HAP-1 (cell line): ENCODE data around the gene AKR1C2.
"Not testable (repeated sequence)": the region's sequence is repeated elsewhere in the genome, so short reads cannot be mapped to it uniquely, and the experiment has no call there.

Source experiments
- DNase-seq, 2 experiments: peaks; one replicate each; pipeline ENCODE4 v3.0.0-alpha.2; 2016 to 2020; ENCODE audit warnings: low spot score in 2 of 2
- H3K27me3 ChIP-seq: fragments of 250-450 bp; sonication (Bioruptor Pico); 2 replicates; pipeline ENCODE4 v1.5.1; 2020; ENCODE audit warnings: low read depth, mild to moderate bottlenecking, moderate library complexity
- H3K36me3 ChIP-seq: fragments of 250-450 bp; sonication (Bioruptor Pico); replicated peaks from 2 replicates; pipeline ENCODE4 v1.5.1; 2020; ENCODE audit warnings: mild to moderate bottlenecking
- H3K4me1 ChIP-seq: fragments of 250-450 bp; sonication (Bioruptor Pico); 2 replicates; pipeline ENCODE4 v1.5.1; 2020; ENCODE audit warnings: mild to moderate bottlenecking
- H3K4me3 ChIP-seq: fragments of 250-450 bp; sonication (Bioruptor Pico); 2 replicates; pipeline ENCODE4 v1.5.1; 2020; ENCODE audit warnings: mild to moderate bottlenecking, moderate library complexity
- H3K9me3 ChIP-seq: fragments of 250-450 bp; sonication (Bioruptor Pico); 2 replicates; pipeline ENCODE4 v1.5.1; 2020; ENCODE audit warnings: mild to moderate bottlenecking, moderate library complexity
- in situ Hi-C: fragments of 300-500 bp; cut with MboI; formaldehyde crosslinking; loops from 3 replicates; pipeline ENCODE4 v1.14.3; 2020; ENCODE audit warnings: low sequenced_read_pairs, inconsistent platforms, mixed read lengths

AKR1C2 gene

GRCh38 chr10:4990217-4990616, 13.4 kb downstream of the AKR1C2 start:
- Histone ChIP-seq H3K9me3 (no peaks in the 10 kb centered on the region), H3K27me3 (no peaks in the 10 kb centered on the region), H3K36me3 (no peaks in the 10 kb centered on the region), H3K4me1 (no peaks in the 10 kb centered on the region), H3K4me3 (no peak overlapping the region)
- DNase-seq, result no peak
- in situ Hi-C loops, result no loop called here

- H3K4me1 ChIP-seq, H3K9me3 ChIP-seq, DNase-seq, H3K27me3 ChIP-seq, H3K36me3 ChIP-seq, H3K4me3 ChIP-seq: not testable (repeated sequence)
- in situ Hi-C loops, result loop anchor here (10.0 kb wide), 1 partner anchor 143 kb away; no protein-coding TSS in a partner anchor
Observed at GRCh38 chr10:4988000-4988641, 15.5 kb downstream of the AKR1C2 start.

GRCh38 chr10:4984971-4985594, 18.6 kb downstream of the AKR1C2 start:
- no peak for DNase-seq
- in situ Hi-C loops, result loop anchor here (10.0 kb wide), 1 partner anchor 140 kb away; no protein-coding TSS in a partner anchor
- H3K4me1 ChIP-seq, result peaks cover 5% of the 10 kb centered on the region
- H3K36me3 ChIP-seq, result no peaks in the 10 kb centered on the region
- H3K27me3 ChIP-seq, result no peaks in the 10 kb centered on the region
- H3K4me3 ChIP-seq, result no peak overlapping the region
- H3K9me3 ChIP-seq, result no peaks in the 10 kb centered on the region

- in situ Hi-C loops, result loop anchor here (10.0 kb wide), 1 partner anchor 139 kb away; no protein-coding TSS in a partner anchor
- DNase-seq, result no peak
- Histone ChIP-seq H3K4me1 (peaks cover 5% of the 10 kb centered on the region), H3K27me3 (no peaks in the 10 kb centered on the region), H3K4me3 (no peak overlapping the region), H3K9me3 (no peaks in the 10 kb centered on the region), H3K36me3 (no peaks in the 10 kb centered on the region)
Observed at GRCh38 chr10:4984223-4984622, 19.4 kb downstream of the AKR1C2 start.

- DNase-seq, result no peak
- H3K4me3 ChIP-seq, result no peak overlapping the region
- H3K36me3 ChIP-seq, result no peaks in the 10 kb centered on the region
- no peaks in the 10 kb centered on the region for H3K9me3 ChIP-seq
- in situ Hi-C loops, result loop anchor here (10.0 kb wide), 1 partner anchor 139 kb away; no protein-coding TSS in a partner anchor
- peaks cover 5% of the 10 kb centered on the region for H3K4me1 ChIP-seq
- H3K27me3 ChIP-seq, result no peaks in the 10 kb centered on the region
Observed at GRCh38 chr10:4983615-4984216, 19.9 kb downstream of the AKR1C2 start.

GRCh38 chr10:4982764-4983226, 20.9 kb downstream of the AKR1C2 start:
- H3K4me1 ChIP-seq, result peaks cover 5% of the 10 kb centered on the region
- H3K27me3 ChIP-seq, result no peaks in the 10 kb centered on the region
- in situ Hi-C loops, result loop anchor here (10.0 kb wide), 1 partner anchor 138 kb away; no protein-coding TSS in a partner anchor

GRCh38 chr10:4981722-4982471, 21.8 kb downstream of the AKR1C2 start:
- Histone ChIP-seq H3K36me3 (no peaks in the 10 kb centered on the region), H3K9me3 (no peaks in the 10 kb centered on the region), H3K27me3 (no peaks in the 10 kb centered on the region), H3K4me3 (no peak overlapping the region), H3K4me1 (peaks cover 5% of the 10 kb centered on the region)
- DNase-seq, result peak; percentile 65 to 70
- in situ Hi-C loops, result loop anchor here (10.0 kb wide), 1 partner anchor 137 kb away; no protein-coding TSS in a partner anchor

More at GRCh38 chr10:4982764-4983226, 20.9 kb downstream of the AKR1C2 start:
- Histone ChIP-seq H3K9me3 (no peaks in the 10 kb centered on the region), H3K36me3 (no peaks in the 10 kb centered on the region), H3K4me3 (no peak overlapping the region)
- DNase-seq, result no peak

- no peaks in the 10 kb centered on the region for H3K36me3 ChIP-seq
- in situ Hi-C loops, result loop anchor here (10.0 kb wide), 1 partner anchor 136 kb away; no protein-coding TSS in a partner anchor
- no peaks in the 10 kb centered on the region for H3K9me3 ChIP-seq
Observed at GRCh38 chr10:4980793-4981192, 22.9 kb downstream of the AKR1C2 start.

GRCh38 chr10:4978870-4979269, 24.8 kb downstream of the AKR1C2 start:
- Histone ChIP-seq H3K4me1 (peaks cover 5% of the 10 kb centered on the region), H3K27me3 (no peaks in the 10 kb centered on the region), H3K36me3 (no peaks in the 10 kb centered on the region), H3K9me3 (no peaks in the 10 kb centered on the region), H3K4me3 (no peak overlapping the region)
- in situ Hi-C loops, result no loop called here
- no peak for DNase-seq

More at GRCh38 chr10:4980793-4981192, 22.9 kb downstream of the AKR1C2 start:
- DNase-seq, result no peak
- H3K27me3 ChIP-seq, result no peaks in the 10 kb centered on the region
- H3K4me3 ChIP-seq, result no peak overlapping the region
- peaks cover 5% of the 10 kb centered on the region for H3K4me1 ChIP-seq

GRCh38 chr10:4977025-4977424, 26.6 kb downstream of the AKR1C2 start:
- no peaks in the 10 kb centered on the region for H3K27me3 ChIP-seq
- H3K36me3 ChIP-seq, result no peaks in the 10 kb centered on the region
- in situ Hi-C loops, result no loop called here
- no peak overlapping the region for H3K4me3 ChIP-seq
- DNase-seq, result no peak
- H3K4me1 ChIP-seq, result peaks cover 4% of the 10 kb centered on the region
- no peaks in the 10 kb centered on the region for H3K9me3 ChIP-seq

- H3K36me3 ChIP-seq, H3K4me3 ChIP-seq, H3K4me1 ChIP-seq, DNase-seq, H3K27me3 ChIP-seq, in situ Hi-C loops, H3K9me3 ChIP-seq: not testable (repeated sequence)
Observed at GRCh38 chr10:4974400-4974799, 29.3 kb downstream of the AKR1C2 start.

GRCh38 chr10:4973294-4973693, 30.4 kb downstream of the AKR1C2 start:
- H3K27me3 ChIP-seq, in situ Hi-C loops, H3K36me3 ChIP-seq, DNase-seq, H3K9me3 ChIP-seq, H3K4me3 ChIP-seq, H3K4me1 ChIP-seq: not testable (repeated sequence)

- H3K4me1 ChIP-seq, H3K27me3 ChIP-seq, DNase-seq, in situ Hi-C loops, H3K4me3 ChIP-seq, H3K9me3 ChIP-seq, H3K36me3 ChIP-seq: not testable (repeated sequence)
Observed at GRCh38 chr10:4972369-4973142, 31.1 kb downstream of the AKR1C2 start.
